ENCODE data around the gene BMS1. TPM values are rescaled to one million over a fixed set of nuclear protein-coding genes. Genes with fewer than 3 reads are reported as not detected.

Gene BMS1
- total RNA-seq, 4 donors from 2014 or later: 18.7 to 26.5 (median 21.7) TPM

GRCh38 chr10:42875388-42875755, 92.8 kb downstream of the BMS1 start:
- no peaks in the 10 kb centered on the region for H3K27me3 ChIP-seq
- H3K4me3 ChIP-seq: no peak overlapping the region
- TF ChIP-seq CTCF (IDR thresholded peaks at IDR 0.05 in 4 of 5, conservative IDR thresholded peaks at IDR 0.05 in 1 of 5) (no peak), POLR2A (IDR thresholded peaks at IDR 0.05) (no peak)
- no peak for DNase-seq
- H3K36me3 ChIP-seq: no peaks in the 10 kb centered on the region
- H3K27ac ChIP-seq: no peak overlapping the region
- ATAC-seq: no peak
- intact Hi-C loops (cut with DNase I; ENCODE audit: low total_unique reads): no loop called here
- in situ Hi-C loops (cut with MboI; ENCODE audit: low sequenced_read_pairs in 4 of 4): loop anchor here in 3 of 4 donors (10.0 kb wide), 2 partner anchors 219 to 229 kb away; no protein-coding TSS in a partner anchor
- H3K4me1 ChIP-seq: peaks cover 0 to 4% of the 10 kb centered on the region in 2 donors
- no peaks in the 10 kb centered on the region for H3K9me3 ChIP-seq

GRCh38 chr10:42875798-42876341, 93.3 kb downstream of the BMS1 start:
- no peak overlapping the region for H3K27ac ChIP-seq
- no peak for TF ChIP-seq CTCF (IDR thresholded peaks at IDR 0.05 in 4 of 5, conservative IDR thresholded peaks at IDR 0.05 in 1 of 5)
- no peak for TF ChIP-seq POLR2A (IDR thresholded peaks at IDR 0.05)
- intact Hi-C loops (cut with DNase I; ENCODE audit: low total_unique reads): no loop called here
- no peaks in the 10 kb centered on the region for H3K36me3 ChIP-seq
- no peak for DNase-seq
- peaks cover 0 to 4% of the 10 kb centered on the region in 2 donors for H3K4me1 ChIP-seq
- no peak for ATAC-seq
- no peaks in the 10 kb centered on the region for H3K27me3 ChIP-seq
- in situ Hi-C loops (cut with MboI; ENCODE audit: low sequenced_read_pairs in 4 of 4): loop anchor here in 3 of 4 donors (10.0 kb wide), 2 partner anchors 219 to 229 kb away; no protein-coding TSS in a partner anchor
- no peak overlapping the region for H3K4me3 ChIP-seq
- H3K9me3 ChIP-seq: no peaks in the 10 kb centered on the region

GRCh38 chr10:42876476-42876875, 93.9 kb downstream of the BMS1 start:
- H3K4me1 ChIP-seq: peaks cover 0 to 4% of the 10 kb centered on the region in 2 donors
- ATAC-seq: no peak
- H3K36me3 ChIP-seq: no peaks in the 10 kb centered on the region
- no peaks in the 10 kb centered on the region for H3K27me3 ChIP-seq
- intact Hi-C loops (cut with DNase I; ENCODE audit: low total_unique reads): no loop called here
- in situ Hi-C loops (cut with MboI; ENCODE audit: low sequenced_read_pairs in 4 of 4): loop anchor here in 3 of 4 donors (10.0 kb wide), 2 partner anchors 218 to 228 kb away; no protein-coding TSS in a partner anchor
- DNase-seq: no peak
- TF ChIP-seq CTCF (IDR thresholded peaks at IDR 0.05 in 4 of 5, conservative IDR thresholded peaks at IDR 0.05 in 1 of 5): no peak
- TF ChIP-seq POLR2A (IDR thresholded peaks at IDR 0.05): no peak
- no peaks in the 10 kb centered on the region for H3K9me3 ChIP-seq
- H3K4me3 ChIP-seq: no peak overlapping the region
- no peak overlapping the region for H3K27ac ChIP-seq

DNA sequence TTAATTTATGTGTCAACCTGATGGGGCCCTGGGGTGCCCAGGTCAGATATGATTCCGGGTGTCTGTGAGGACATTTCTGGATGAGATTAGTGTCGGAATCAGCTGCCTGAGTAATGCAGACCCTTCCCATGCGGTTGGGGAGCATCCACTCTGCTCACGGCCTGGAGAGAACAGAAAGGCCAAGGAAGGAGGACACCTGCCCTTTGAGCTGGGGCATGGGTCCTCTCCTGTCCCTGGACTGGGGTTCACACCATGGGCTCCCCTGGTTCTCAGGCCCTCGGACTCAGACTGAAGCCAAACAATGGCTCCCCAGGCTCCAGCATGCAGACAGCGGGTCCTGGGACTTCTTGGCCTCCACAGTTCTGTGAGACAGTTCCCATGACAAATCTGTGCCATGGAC, 94.3 kb downstream of the BMS1 start:
- Histone ChIP-seq H3K4me3 (no peak overlapping the region), H3K27me3 (no peaks in the 10 kb centered on the region), H3K36me3 (no peaks in the 10 kb centered on the region), H3K27ac (no peak overlapping the region), H3K4me1 (peaks cover 0 to 2% of the 10 kb centered on the region in 2 donors), H3K9me3 (no peaks in the 10 kb centered on the region)
- in situ Hi-C loops (cut with MboI; ENCODE audit: low sequenced_read_pairs in 4 of 4) (loop anchor here in 3 of 4 donors (10.0 kb wide), 2 partner anchors 218 to 228 kb away; no protein-coding TSS in a partner anchor), intact Hi-C loops (cut with DNase I; ENCODE audit: low total_unique reads) (no loop called here)
- no peak for DNase-seq
- TF ChIP-seq CTCF (IDR thresholded peaks at IDR 0.05 in 4 of 5, conservative IDR thresholded peaks at IDR 0.05 in 1 of 5) (no peak), POLR2A (IDR thresholded peaks at IDR 0.05) (no peak)
- no peak for ATAC-seq
